ENCODE data around the gene AMZ1.

DNA sequence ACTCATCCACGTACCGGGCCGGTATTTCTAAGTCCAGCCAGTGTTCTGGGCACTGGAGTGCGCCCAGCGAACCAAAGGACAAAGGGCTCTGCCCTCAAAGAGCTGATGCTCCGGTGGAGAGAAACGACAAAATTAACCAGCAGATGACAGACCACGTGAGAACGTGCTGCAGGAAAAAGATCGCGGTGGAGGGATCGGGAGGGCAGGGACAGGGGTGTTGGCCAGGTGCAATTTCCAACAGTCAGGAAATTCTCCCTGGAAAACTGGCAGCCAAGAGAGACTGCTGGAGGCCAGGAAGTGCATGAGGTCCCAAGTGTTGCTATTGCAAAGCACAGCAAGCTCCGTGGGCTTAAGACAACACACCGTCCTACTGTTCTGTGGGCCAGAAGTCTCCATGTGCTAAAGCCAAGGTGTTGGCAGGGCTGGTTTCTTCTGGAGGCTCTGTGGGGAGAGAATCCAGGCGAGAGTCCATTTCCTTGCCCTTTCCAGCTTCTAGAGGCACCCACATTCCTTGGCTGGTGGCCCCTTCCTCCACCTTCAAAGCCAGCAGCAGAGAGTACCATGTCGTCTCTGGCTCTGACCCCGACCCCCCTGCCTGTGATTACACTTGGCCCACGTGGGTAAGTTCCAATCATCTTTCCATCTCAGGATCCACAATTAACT lies 21.3 kb upstream of the AMZ1 start:
- TF ChIP-seq, protein P1, sequence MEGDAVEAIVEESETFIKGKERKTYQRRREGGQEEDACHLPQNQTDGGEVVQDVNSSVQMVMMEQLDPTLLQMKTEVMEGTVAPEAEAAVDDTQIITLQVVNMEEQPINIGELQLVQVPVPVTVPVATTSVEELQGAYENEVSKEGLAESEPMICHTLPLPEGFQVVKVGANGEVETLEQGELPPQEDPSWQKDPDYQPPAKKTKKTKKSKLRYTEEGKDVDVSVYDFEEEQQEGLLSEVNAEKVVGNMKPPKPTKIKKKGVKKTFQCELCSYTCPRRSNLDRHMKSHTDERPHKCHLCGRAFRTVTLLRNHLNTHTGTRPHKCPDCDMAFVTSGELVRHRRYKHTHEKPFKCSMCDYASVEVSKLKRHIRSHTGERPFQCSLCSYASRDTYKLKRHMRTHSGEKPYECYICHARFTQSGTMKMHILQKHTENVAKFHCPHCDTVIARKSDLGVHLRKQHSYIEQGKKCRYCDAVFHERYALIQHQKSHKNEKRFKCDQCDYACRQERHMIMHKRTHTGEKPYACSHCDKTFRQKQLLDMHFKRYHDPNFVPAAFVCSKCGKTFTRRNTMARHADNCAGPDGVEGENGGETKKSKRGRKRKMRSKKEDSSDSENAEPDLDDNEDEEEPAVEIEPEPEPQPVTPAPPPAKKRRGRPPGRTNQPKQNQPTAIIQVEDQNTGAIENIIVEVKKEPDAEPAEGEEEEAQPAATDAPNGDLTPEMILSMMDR (IDR thresholded peaks at IDR 0.05; ENCODE audit: low read depth, low read length): no peak
- no peak for TF ChIP-seq EZH2phosphoT487 (IDR thresholded peaks at IDR 0.05; ENCODE audit: low read depth)
